NT2/D1 (cell line): Measurements from ENCODE around the gene XRN2.

Source experiments
- SUZ12 ChIP-seq: IDR thresholded peaks from 2 replicates; pipeline ENCODE4 v1.6.1; 2011; ENCODE audit not compliant: insufficient read length, insufficient read depth; ENCODE audit errors: extremely low read depth
- YY1 ChIP-seq: IDR thresholded peaks from 2 replicates; pipeline ENCODE4 v1.6.1; 2011; ENCODE audit not compliant: insufficient read length, insufficient read depth
- ZNF274 ChIP-seq: IDR thresholded peaks from 2 replicates; pipeline ENCODE4 v1.6.1; 2011; ENCODE audit warnings: mild to moderate bottlenecking, low read depth, low read length

- TF ChIP-seq YY1, result no peak
- TF ChIP-seq ZNF274, result no peak
- no peak for TF ChIP-seq SUZ12
These were observed 118.6 kb downstream of the XRN2 start for GRCh38 chr20:21421601-21422236.
